Glomerular visceral epithelial cell (primary cell): ENCODE results near the gene PSME3IP1.
"Not testable (repeated sequence)": the region's sequence is repeated elsewhere in the genome, so short reads cannot be mapped to it uniquely, and the experiment has no call there.

Experiments used
- DNase-seq: peaks from one replicate; pipeline ENCODE4 v3.0.0-alpha.2; 2016; ENCODE audit errors: extremely low spot score

PSME3IP1 gene

GRCh38 chr16:57125376-57125775 is 60.5 kb downstream of the PSME3IP1 start:
- no peak for DNase-seq

GRCh38 chr16:57123974-57124674 is 61.7 kb downstream of the PSME3IP1 start:
- no peak for DNase-seq

- DNase-seq, result no peak
These were observed 62.4 kb downstream of the PSME3IP1 start for GRCh38 chr16:57123216-57123973.

GRCh38 chr16:57118461-57119084 is 67.3 kb downstream of the PSME3IP1 start:
- no peak for DNase-seq

GRCh38 chr16:57115514-57116182 is 70.2 kb downstream of the PSME3IP1 start:
- DNase-seq, result no peak

GRCh38 chr16:57115168-57115513 is 70.7 kb downstream of the PSME3IP1 start:
- no peak for DNase-seq

GRCh38 chr16:57113664-57114063 is 72.2 kb downstream of the PSME3IP1 start:
- no peak for DNase-seq

GRCh38 chr16:57113042-57113453 is 72.8 kb downstream of the PSME3IP1 start:
- DNase-seq, result peak; percentile 77

- no peak for DNase-seq
These were observed 73.3 kb downstream of the PSME3IP1 start for GRCh38 chr16:57112403-57113041.

GRCh38 chr16:57111420-57111819 is 74.4 kb downstream of the PSME3IP1 start:
- DNase-seq, result no peak

- no peak for DNase-seq
These were observed 74.9 kb downstream of the PSME3IP1 start for GRCh38 chr16:57110937-57111336.

- not testable (repeated sequence) for DNase-seq
These were observed 76.4 kb downstream of the PSME3IP1 start for GRCh38 chr16:57109259-57110105.

GRCh38 chr16:57108432-57108831 is 77.4 kb downstream of the PSME3IP1 start:
- DNase-seq, result no peak

- DNase-seq, result no peak
These were observed 78.4 kb downstream of the PSME3IP1 start for GRCh38 chr16:57107321-57107922.

- peak; percentile 18 for DNase-seq
These were observed 79.1 kb downstream of the PSME3IP1 start for GRCh38 chr16:57106767-57107166.

GRCh38 chr16:57105184-57105583 is 80.7 kb downstream of the PSME3IP1 start:
- DNase-seq, result no peak

GRCh38 chr16:57104706-57105105 is 81.1 kb downstream of the PSME3IP1 start:
- no peak for DNase-seq

GRCh38 chr16:57102888-57103851 is 82.7 kb downstream of the PSME3IP1 start:
- no peak for DNase-seq
